ENCODE data around the gene GOLGA6D. TPM values are rescaled to one million over a fixed set of nuclear protein-coding genes. Genes with fewer than 3 reads are reported as not detected.

GOLGA6D gene
- total and polyA plus RNA-seq, 2 experiments from 2014 or later = not detected

GRCh38 chr15:75335705-75336355 is 53.2 kb downstream of the GOLGA6D start, which contains the start of gene COMMD4:
Gene COMMD4, plus strand, starts transcription at chr15:75336063. Its CDS starts 27 bp downstream, at chr15:75336090.
- Histone ChIP-seq H3K27me3 (no peaks in the 10 kb centered on the region), H3K36me3 (replicated peaks; ENCODE audit: insufficient read depth, low read depth) (no peaks in the 10 kb centered on the region), H3K79me2 (peaks cover 13% of the 10 kb centered on the region), H3K9me3 (ENCODE audit: low read depth) (no peaks in the 10 kb centered on the region), H3K4me3 (peak within 1 kb of the TSS; percentile 76), H3K4me1 (ENCODE audit: insufficient read depth) (peaks cover 4% of the 10 kb centered on the region), H4K20me1 (ENCODE audit: insufficient read depth, poor library complexity, severe bottlenecking) (no peaks in the 10 kb centered on the region), H3K27ac (peak within 1 kb of the TSS; percentile 65), H3K4me2 (peak within 1 kb of the TSS; percentile 90), H3K9me2 (replicated peaks; ENCODE audit: insufficient read depth) (no peaks in the 10 kb centered on the region), H2AFZ (peak within 1 kb of the TSS; percentile 97)
- 3% methylated on average over 27 of the region's 42 CpGs for WGBS (ENCODE audit: low lambda C conversion rate, missing lambda C conversion rate)
- peak; percentile 97 for DNase-seq (ENCODE audit: low spot score)
- no peak for TF ChIP-seq EZH2 (IDR thresholded peaks at IDR 0.05; ENCODE audit: borderline replicate concordance)
- no peak for TF ChIP-seq EZH2phosphoT487 (IDR thresholded peaks at IDR 0.05; ENCODE audit: low read depth, severe bottlenecking, unreplicated experiment)
- no peak for TF ChIP-seq CTCF (IDR thresholded peaks at IDR 0.05; ENCODE audit: poor library complexity)

GRCh38 chr15:75338661-75339240 is 56.1 kb downstream of the GOLGA6D start:
- no peak overlapping the region for H3K27ac ChIP-seq
- TF ChIP-seq EZH2phosphoT487 (IDR thresholded peaks at IDR 0.05; ENCODE audit: low read depth, severe bottlenecking, unreplicated experiment) = no peak
- no peak for TF ChIP-seq CTCF (IDR thresholded peaks at IDR 0.05; ENCODE audit: poor library complexity)
- TF ChIP-seq EZH2 (IDR thresholded peaks at IDR 0.05; ENCODE audit: borderline replicate concordance) = no peak
- peaks cover 4% of the 10 kb centered on the region for H3K4me1 ChIP-seq (ENCODE audit: insufficient read depth)
- no peak for DNase-seq (ENCODE audit: low spot score)
- no peaks in the 10 kb centered on the region for H3K9me3 ChIP-seq (ENCODE audit: low read depth)
- H3K4me3 ChIP-seq = no peak overlapping the region
- no peaks in the 10 kb centered on the region for H3K27me3 ChIP-seq
- H3K79me2 ChIP-seq = peaks cover 13% of the 10 kb centered on the region
- no peak overlapping the region for H2AFZ ChIP-seq
- H3K9me2 ChIP-seq (replicated peaks; ENCODE audit: insufficient read depth) = no peaks in the 10 kb centered on the region
- no peak overlapping the region for H3K4me2 ChIP-seq
- H4K20me1 ChIP-seq (ENCODE audit: insufficient read depth, poor library complexity, severe bottlenecking) = no peaks in the 10 kb centered on the region
- 92% methylated on average over 11 of the region's 11 CpGs for WGBS (ENCODE audit: low lambda C conversion rate, missing lambda C conversion rate)
- no peaks in the 10 kb centered on the region for H3K36me3 ChIP-seq (replicated peaks; ENCODE audit: insufficient read depth, low read depth)

GRCh38 chr15:75339531-75340240 is 57.1 kb downstream of the GOLGA6D start:
- Histone ChIP-seq H3K4me1 (ENCODE audit: insufficient read depth) (peaks cover 4% of the 10 kb centered on the region), H3K9me2 (replicated peaks; ENCODE audit: insufficient read depth) (no peaks in the 10 kb centered on the region), H3K27me3 (no peaks in the 10 kb centered on the region), H3K4me2 (no peak overlapping the region), H2AFZ (no peak overlapping the region), H3K36me3 (replicated peaks; ENCODE audit: insufficient read depth, low read depth) (no peaks in the 10 kb centered on the region), H3K79me2 (peaks cover 13% of the 10 kb centered on the region), H4K20me1 (ENCODE audit: insufficient read depth, poor library complexity, severe bottlenecking) (no peaks in the 10 kb centered on the region), H3K4me3 (no peak overlapping the region), H3K9me3 (ENCODE audit: low read depth) (no peaks in the 10 kb centered on the region), H3K27ac (no peak overlapping the region)
- TF ChIP-seq EZH2phosphoT487 (IDR thresholded peaks at IDR 0.05; ENCODE audit: low read depth, severe bottlenecking, unreplicated experiment) = no peak
- no peak for TF ChIP-seq EZH2 (IDR thresholded peaks at IDR 0.05; ENCODE audit: borderline replicate concordance)
- TF ChIP-seq CTCF (IDR thresholded peaks at IDR 0.05; ENCODE audit: poor library complexity) = no peak
- no peak for DNase-seq (ENCODE audit: low spot score)
- 95% methylated on average over 12 of the region's 13 CpGs for WGBS (ENCODE audit: low lambda C conversion rate, missing lambda C conversion rate)
